ENCODE measurements around the gene CNN1. TPM values are rescaled to one million over a fixed set of nuclear protein-coding genes. Genes with fewer than 3 reads are reported as not detected.
A peak's percentile ranks its signal among the peaks of the same experiment; 100 is the strongest.

CNN1 gene
- total RNA-seq, 1 donor: 4.2 TPM

DNA sequence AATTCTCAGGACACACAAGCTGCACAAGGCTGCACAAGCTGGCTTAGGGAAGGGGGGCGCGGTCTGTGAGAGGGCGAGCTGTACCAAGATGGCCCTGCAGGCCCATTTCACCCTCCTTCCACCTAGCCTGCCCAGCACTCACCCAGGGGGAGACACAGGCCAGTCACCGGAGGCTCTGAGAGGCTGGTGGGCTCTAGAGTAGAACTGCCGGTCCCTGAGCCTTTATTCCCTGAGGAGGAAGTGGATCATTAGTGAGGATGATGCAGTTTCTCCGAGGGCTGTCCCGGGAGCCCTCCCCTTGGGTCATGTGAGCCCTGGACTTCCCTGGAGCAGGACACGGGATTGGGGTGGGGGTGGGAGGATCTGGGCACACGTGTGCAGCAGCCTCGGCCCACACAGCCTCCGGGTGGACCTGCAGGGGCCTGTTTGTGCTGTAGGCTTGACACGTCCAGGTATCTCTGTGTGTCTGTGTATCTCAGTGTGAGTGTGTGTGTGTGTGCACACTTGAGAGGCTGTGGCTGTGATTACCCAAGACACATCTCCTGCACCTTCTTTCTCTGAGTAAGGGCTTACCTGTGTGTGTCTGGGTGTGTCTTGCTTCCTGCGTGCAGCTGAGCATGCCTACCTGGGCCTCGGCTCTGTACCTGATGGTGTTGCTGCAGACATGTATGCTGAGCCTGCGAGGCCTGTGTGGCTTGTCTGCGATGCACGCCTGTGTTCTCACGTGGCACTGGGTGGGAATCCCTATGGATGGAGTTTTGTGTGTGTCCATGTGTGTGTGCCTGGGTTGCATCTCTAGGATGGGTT lies 39.0 kb downstream of the CNN1 start, which contains the start of gene ACP5:
Gene ACP5 (minus strand): TSS at position 195 of the 807 bp plus-strand sequence. CDS start 328 bp downstream, outside the sequence.
- DNase-seq (ENCODE audit: low read depth): no peak
- H3K4me3 ChIP-seq (ENCODE audit: low read depth, low read length): no peak within 1 kb of the TSS
- TF ChIP-seq, protein P1, sequence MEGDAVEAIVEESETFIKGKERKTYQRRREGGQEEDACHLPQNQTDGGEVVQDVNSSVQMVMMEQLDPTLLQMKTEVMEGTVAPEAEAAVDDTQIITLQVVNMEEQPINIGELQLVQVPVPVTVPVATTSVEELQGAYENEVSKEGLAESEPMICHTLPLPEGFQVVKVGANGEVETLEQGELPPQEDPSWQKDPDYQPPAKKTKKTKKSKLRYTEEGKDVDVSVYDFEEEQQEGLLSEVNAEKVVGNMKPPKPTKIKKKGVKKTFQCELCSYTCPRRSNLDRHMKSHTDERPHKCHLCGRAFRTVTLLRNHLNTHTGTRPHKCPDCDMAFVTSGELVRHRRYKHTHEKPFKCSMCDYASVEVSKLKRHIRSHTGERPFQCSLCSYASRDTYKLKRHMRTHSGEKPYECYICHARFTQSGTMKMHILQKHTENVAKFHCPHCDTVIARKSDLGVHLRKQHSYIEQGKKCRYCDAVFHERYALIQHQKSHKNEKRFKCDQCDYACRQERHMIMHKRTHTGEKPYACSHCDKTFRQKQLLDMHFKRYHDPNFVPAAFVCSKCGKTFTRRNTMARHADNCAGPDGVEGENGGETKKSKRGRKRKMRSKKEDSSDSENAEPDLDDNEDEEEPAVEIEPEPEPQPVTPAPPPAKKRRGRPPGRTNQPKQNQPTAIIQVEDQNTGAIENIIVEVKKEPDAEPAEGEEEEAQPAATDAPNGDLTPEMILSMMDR (IDR thresholded peaks at IDR 0.05; ENCODE audit: insufficient read depth, low read length): no peak

DNA sequence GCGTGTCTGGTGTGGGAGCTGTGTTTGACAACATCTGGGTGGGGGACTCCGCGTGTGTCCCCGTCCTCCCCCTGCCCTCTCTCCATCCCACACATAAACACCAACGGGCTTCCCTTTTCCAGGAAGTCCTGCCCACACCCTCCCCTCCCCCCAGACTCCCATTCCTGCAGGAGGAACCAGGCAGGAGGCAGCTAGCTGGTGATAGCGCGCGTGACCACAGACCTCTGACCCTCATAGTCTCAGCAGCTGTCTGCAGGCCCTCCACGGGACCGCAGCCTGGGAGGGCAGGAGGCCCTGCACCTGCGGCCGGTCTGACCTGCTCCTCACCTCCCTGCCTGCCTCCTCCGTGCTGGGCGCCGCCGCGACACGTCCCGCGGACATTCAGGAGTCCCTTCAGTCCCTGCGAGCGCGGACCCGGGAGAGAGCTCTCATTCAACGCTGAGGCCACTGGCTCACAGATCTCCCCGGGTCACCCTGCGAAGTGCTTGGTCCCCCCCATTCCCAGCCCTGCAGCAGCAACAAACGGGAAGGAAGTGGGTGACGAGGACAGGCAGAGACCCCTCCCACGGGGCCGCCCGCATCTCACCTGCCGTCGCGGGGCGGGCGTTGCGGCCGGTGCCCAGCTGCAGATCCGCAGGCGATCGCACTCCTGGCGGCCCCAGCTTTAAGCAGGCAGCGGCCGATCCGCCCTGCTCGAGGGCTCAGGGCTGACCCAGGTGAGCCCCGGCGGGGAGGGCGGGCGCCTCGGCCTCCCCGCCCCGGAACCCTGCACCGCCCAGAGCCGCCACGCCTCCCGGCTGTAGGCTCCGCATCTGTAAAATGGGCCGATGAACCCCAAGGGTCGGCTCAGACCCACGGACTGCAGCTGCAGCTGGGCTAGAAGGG lies 39.8 kb downstream of the CNN1 start:
- no peak for DNase-seq (ENCODE audit: low read depth)
- TF ChIP-seq, protein P1 (IDR thresholded peaks at IDR 0.05; ENCODE audit: insufficient read depth, low read length): no peak
- H3K4me3 ChIP-seq (ENCODE audit: low read depth, low read length): no peak overlapping the region

DNA sequence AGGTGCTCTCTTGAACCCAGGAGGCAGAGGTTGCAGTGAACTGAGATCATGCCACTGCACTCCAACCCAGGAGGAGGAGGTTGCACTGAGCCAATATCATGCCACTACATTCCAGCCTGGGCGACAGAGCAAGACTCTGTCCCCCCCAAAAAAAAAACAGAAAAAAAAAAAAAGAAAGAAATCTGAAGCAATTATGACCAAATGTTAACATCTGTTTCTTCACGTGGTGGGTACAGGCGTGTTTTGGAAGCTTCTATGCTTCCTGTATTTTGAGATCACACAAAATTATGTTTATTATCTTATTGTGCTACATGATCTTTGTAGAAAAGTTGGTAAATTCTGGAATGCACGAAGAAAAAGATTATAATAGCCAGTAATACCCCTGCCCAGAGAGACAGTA lies 41.5 kb downstream of the CNN1 start:
- H3K4me3 ChIP-seq (ENCODE audit: low read depth, low read length): no peak overlapping the region
- no peak for DNase-seq (ENCODE audit: low read depth)
- TF ChIP-seq, protein P1 (IDR thresholded peaks at IDR 0.05; ENCODE audit: insufficient read depth, low read length): no peak

DNA sequence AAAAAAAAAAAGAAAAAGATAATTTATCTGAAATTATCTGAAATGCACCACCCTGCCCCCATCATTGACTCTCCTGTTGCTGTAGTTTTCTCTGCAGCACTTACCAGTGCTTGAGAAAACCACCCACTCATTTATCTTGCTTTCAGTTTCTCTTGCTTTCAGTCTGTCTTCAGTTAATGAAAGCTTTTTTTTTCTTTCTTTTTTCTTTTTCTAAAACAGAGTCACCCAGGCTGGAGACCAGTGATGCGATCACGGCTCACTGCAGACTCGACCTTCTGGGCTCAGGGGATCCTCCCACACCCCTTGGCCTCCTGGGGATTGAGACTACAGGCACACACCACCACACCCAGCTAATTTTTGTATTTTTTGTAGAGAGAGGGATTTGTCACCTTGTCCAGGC lies 43.1 kb downstream of the CNN1 start:
- DNase-seq (ENCODE audit: low read depth): peak; percentile 28
- TF ChIP-seq, protein P1 (IDR thresholded peaks at IDR 0.05; ENCODE audit: insufficient read depth, low read length): no peak
- no peak overlapping the region for H3K4me3 ChIP-seq (ENCODE audit: low read depth, low read length)

DNA sequence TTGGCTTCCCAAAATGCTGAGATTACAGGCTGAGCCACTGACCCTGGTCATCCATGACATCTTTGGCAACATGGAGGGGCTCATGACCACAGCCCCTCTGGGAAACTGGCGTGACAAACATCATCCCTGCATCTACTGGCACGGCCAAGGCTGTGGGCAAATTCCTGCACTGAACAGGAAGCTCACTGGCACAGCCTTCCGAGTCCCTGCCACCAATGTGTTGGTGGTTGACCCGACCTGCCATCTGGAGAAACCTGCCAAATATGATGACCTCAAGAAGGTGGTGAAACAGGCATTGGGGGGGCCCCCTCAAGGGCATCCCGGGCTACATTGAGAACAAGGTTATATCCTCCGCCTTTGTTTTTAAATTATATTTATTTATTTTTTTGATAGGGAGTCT lies 47.7 kb downstream of the CNN1 start:
- no peak for DNase-seq (ENCODE audit: low read depth)
- TF ChIP-seq, protein P1 (IDR thresholded peaks at IDR 0.05; ENCODE audit: insufficient read depth, low read length): no peak
- H3K4me3 ChIP-seq (ENCODE audit: low read depth, low read length): no peak overlapping the region

DNA sequence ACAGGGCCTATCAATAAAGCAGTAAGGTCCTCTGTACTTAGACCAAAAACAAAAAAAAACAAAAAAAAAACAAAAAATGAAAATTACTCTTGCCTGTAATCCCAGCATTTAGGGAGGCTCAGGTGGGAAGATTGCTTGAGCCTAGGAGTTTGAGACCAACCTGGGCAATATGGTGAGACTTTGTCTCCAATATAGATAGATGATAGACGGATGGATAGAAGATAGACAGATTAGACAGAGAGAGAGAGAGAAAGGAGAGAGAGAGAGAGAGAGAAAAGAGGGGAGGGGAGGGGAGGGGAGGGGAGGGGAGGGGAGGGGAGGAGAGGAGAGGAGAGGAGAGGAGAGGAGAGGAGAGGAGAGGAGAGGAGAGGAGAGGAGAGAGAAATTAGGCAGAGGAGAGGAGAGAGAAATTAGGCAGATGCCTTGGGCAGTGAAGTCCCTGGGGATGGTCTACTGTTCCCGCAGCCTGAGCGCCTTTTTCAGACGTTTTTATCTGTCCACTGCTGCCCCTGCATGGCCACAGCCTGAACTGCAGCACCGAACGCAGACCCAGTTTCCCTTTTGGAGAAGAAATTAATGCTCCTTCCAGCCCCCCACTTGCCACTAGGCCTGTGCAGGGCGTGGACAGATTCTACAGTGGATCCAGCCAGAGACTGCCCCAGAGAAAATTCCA lies 48.8 kb downstream of the CNN1 start:
- H3K4me3 ChIP-seq (ENCODE audit: low read depth, low read length): no peak overlapping the region
- TF ChIP-seq, protein P1 (IDR thresholded peaks at IDR 0.05; ENCODE audit: insufficient read depth, low read length): peak; percentile 90
- DNase-seq (ENCODE audit: low read depth): peak; percentile 75
